Left renal pelvis (tissue), 4 donors: ENCODE measurements around the gene SUMO4. TPM values are rescaled to one million over a fixed set of nuclear protein-coding genes. Genes with fewer than 3 reads are reported as not detected.

Experiments used
- DNase-seq, 4 donors: peaks; one replicate each; pipeline ENCODE4 v3.0.0-alpha.2; 2013; ENCODE audit warnings: low read depth in 4 of 4, low spot score in 3 of 4
- polyA plus RNA-seq, 4 donors: library from polyadenylated mRNA; unstranded; fragments of 120-200 nt; gene quantifications; one replicate each; pipeline ENCODE4 v1.2.1, GENCODE V29; 2013; ENCODE audit not compliant: insufficient read length in 4 of 4

The SUMO4 gene
- polyA plus RNA-seq, 4 donors, result 0.75 to 1.6 (median 0.85) TPM

DNA sequence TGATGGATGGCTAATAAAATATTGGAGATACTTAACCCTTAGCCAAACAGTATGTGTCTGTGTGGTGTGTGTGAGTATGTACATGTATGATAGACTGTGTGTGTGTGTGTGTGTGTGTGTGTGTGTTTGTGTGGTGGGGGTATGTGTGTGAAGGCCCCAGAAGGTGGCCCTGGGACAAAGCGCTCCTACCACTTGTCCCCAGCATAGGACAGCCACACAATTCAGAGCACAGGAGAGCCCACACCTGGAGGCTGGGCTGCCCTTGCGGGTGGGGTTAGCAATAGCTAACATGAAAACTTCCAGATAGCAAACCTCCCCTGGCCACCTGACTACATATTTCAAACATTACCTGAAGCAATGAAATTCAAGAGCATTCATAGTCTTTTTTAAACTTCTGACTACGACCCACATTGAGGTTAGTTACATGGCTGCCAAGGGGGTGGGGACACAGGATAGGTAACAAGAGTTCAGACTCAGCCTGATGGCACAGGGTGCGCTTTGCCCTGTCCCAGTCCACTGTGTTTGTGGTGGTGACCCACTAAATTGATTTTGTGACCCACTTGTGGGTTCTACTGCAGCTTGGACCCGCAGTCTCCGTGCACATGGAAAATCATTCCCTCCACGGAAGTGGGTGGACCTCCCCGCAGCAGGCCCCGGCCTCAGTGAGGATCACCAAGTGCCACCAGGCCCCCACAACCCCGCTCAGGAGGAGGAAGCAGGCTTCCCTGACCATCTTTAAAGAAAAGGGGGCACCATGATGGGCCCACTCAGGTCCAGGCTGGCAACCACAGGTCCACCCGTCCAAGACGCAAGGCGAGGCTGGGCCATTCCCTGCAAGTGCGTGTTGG is 50.0 kb downstream of the SUMO4 start:
- no peak for DNase-seq

Other genes with a start within 250 kb of the SUMO4 start
- gene TAB2, start 82.5 kb upstream of the SUMO4 start, polyA plus RNA-seq, result 100 to 1,000 TPM in 2 of 4 donors, 10 to 100 TPM in 2; 80.4 to 111 (median 99.3) TPM
- gene ZC3H12D, start 84.8 kb downstream of the SUMO4 start, polyA plus RNA-seq, result under 1 TPM; 0.20 to 0.55 (median 0.25) TPM
- gene PPIL4, start 145.8 kb downstream of the SUMO4 start, polyA plus RNA-seq, result 10 to 100 TPM; 50.0 to 72.2 (median 60.7) TPM
- gene GINM1, start 166.1 kb downstream of the SUMO4 start, polyA plus RNA-seq, result 10 to 100 TPM; 80.7 to 97.7 (median 89.9) TPM
- gene KATNA1, start 248.5 kb downstream of the SUMO4 start, polyA plus RNA-seq, result 10 to 100 TPM; 23.3 to 33.9 (median 29.7) TPM